GM12872 (cell line): ENCODE data around the gene PRSS1.
A peak's percentile ranks its signal among the peaks of the same experiment; 100 is the strongest.

Experiments used
- CTCF ChIP-seq: IDR thresholded peaks from 3 replicates; pipeline ENCODE4 v1.5.1; 2011; ENCODE audit warnings: low read depth, mild to moderate bottlenecking, low read length, moderate library complexity; ENCODE audit not compliant: insufficient read depth

The PRSS1 gene

DNA sequence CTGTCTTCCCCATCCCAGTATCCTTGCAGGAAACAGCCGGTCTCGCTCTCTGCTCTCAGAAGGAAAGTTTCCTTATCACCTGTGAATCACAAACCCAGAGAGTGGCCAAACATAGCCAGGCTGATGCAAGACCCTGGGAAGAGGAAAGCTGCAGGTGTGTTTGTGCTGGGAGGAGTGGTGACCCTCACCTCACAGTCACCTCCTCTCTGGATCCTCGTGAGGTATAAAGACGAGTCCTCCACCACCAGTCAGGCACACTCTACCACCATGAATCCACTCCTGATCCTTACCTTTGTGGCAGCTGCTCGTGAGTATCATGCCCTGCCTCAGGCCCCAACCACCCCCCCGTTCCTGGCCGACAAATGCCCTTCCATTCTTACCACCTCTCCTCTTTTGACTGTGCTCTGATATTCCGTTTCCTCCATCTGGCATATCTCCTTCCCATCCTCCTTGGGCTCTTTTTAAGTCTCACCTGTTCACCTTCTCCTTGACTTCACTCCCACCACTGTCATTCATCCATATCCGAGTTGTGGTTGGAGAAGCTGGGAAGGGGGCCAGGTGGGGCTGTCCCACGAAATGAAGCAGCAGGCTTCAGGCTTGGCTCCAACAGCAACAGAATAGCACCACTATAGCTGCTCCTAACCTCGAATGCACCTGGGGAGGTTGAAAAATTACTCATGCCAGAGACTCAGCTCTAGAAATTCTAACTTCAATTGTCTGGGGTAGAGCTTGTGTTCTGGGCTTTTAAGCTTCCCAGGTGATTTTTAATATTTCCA, at the start of gene PRSS1:
Gene PRSS1 (plus strand): TSS at position 255 of the 776 bp plus-strand sequence. CDS start 13 bp downstream, at position 268.
- no peak for TF ChIP-seq CTCF

GRCh38 chr7:142703655-142704305, 45.5 kb upstream of the PRSS1 start:
- no peak for TF ChIP-seq CTCF

GRCh38 chr7:142709921-142710320, 39.4 kb upstream of the PRSS1 start:
- no peak for TF ChIP-seq CTCF

DNA sequence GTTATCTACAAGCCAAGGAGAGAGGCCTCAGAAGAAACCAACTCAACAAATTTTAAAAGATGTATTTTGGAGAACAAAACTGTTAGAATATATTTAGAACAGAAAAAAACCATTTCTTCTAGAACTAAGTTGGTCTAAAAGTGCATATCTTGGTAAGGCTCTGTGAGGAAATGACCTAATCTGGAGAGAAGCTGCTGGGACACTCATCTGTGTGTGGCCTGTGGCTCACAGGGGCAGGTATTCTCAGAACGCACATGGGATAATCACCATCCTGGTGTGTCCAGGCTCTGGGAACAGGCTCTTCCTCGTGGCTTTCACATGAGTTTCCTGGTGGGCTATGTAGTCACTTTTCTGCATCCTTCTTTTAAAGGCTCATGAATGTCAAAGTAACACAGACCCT, 38.1 kb upstream of the PRSS1 start:
- TF ChIP-seq CTCF, result no peak

DNA sequence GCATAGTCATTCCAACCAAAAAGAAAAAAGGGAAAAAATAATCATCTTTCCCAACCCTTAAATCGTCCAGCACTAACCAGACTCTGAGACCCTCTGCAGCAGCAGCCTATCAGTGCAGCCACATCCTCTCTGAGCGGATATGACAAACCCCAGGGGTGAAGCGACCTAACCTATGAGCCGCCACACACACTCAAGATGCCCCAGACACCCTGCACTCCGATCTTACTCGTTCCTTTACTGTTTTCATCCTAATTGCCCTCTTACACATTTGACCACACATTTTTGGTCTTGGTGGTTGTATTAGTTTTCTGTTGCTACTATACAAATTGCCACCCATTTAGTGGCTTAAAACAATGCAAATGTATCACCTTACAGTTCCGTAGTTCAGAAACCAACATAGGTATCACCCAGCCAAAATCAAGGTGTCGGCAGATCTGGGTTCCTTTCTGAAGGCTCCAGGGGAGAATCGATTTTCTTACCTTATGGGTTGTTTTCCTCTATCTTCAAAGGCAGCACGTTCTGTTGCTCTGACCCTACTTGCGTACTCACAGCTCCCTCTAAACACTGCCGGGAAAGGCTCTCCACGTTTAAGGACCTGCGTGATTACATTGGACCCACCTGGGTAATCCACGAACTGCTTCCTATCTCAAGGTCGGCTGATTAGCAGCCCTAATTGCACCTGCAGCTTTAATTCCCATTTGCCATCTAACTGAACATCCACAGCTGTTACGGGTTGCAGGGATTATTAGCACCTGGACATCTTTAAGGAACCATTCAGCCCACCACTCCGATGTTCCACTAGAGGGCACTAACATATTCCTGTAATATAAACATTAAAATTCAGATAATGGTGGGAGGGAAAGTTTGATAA, 37.3 kb upstream of the PRSS1 start:
- peak; percentile 52; the same call in 2 of the 3 replicates for TF ChIP-seq CTCF

DNA sequence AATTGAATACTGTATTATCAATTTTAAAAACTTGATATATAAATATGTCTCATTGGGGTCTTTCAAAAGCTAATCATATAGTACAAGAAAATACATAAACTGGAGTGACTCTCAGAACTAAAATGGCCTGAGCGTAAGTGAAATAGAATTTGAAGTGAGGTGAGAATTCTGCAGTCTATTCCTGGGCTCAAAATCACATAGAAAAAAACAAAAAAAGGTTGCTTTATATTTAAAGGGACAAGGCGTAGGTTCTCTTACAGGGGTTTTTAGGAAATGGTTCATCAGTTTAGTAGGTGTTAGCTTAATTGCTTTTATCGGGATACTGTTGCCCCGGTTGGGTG, 36.7 kb upstream of the PRSS1 start:
- TF ChIP-seq CTCF, result no peak

DNA sequence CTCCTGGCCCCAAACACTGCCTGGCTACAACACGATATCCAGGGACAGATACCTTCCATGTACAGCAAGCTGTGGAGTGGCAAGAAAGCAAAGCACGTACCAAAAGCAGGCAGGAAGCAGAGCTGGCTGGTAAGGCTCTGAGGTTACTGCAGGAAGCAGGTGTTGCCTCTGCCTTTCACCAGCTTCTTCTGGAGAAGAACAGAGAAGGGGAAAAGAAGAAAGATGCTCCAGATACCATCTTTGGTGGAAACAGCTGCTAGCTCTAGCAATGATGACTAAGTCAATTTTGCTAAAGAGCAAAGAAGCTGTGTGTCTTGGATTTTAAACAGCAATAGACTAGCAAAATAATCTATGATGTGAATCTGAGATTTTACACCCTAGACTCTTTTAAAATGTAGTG, 34.9 kb upstream of the PRSS1 start:
- no peak for TF ChIP-seq CTCF
